IMR-90 (cell line): ENCODE results near the gene ECM1. TPM values are rescaled to one million over a fixed set of nuclear protein-coding genes. Genes with fewer than 3 reads are reported as not detected.

Experiments
- ATAC-seq: fragments of 200-7000 bp; cut with Tn5 transposase; 2 replicates; pipeline ENCODE4 v1.9.1; 2020; ENCODE audit warnings: low read depth, mild to moderate bottlenecking, moderate library complexity
- BruUV-seq: library from RNA; stranded (reverse); fragments of 400-500 nt; replicated peaks from 2 replicates; lab custom pipeline; 2021; lab: Mats Ljungman, UMichigan
- CTCF ChIA-PET: fragments of 300-600 bp; formaldehyde crosslinking; extraction: SDS; loops from one replicate; lab custom pipeline; 2021; ENCODE audit warnings: antibody characterized with exemption; lab: Yijun Ruan, JAX
- POLR2A ChIA-PET: fragments of 300-600 bp; sonication (Branson Sonifier 250); formaldehyde crosslinking; loops from one replicate; lab custom pipeline; 2022; ENCODE audit warnings: antibody characterized with exemption; ENCODE audit not compliant: unreplicated experiment; lab: Charles Lee
- DNase-seq: peaks from one replicate; pipeline ENCODE4 v3.0.0; 2013
- H2AFZ ChIP-seq: replicated peaks from 2 replicates; pipeline ENCODE3; 2013; ENCODE audit warnings: low read length, mild to moderate bottlenecking; ENCODE audit not compliant: poor library complexity
- H2AK5ac ChIP-seq: 2 replicates; pipeline ENCODE4 v1.6.1; 2013; ENCODE audit warnings: low read depth, low read length, inconsistent platforms
- H2AK9ac ChIP-seq: replicated peaks from 2 replicates; pipeline ENCODE3; 2013; ENCODE audit warnings: mild to moderate bottlenecking, low read depth, low read length, moderate library complexity; ENCODE audit not compliant: poor library complexity
- H2BK120ac ChIP-seq: 2 replicates; pipeline ENCODE4 v1.6.1; 2013; ENCODE audit warnings: low read depth, low read length, inconsistent platforms
- H2BK15ac ChIP-seq: 3 replicates; pipeline ENCODE4 v1.6.1; 2013; ENCODE audit warnings: low read depth, low read length, inconsistent platforms
- H2BK20ac ChIP-seq: 2 replicates; pipeline ENCODE4 v1.6.1; 2013; ENCODE audit warnings: low read depth, mild to moderate bottlenecking, inconsistent platforms, low read length, moderate library complexity
- H2BK5ac ChIP-seq: 2 replicates; pipeline ENCODE4 v1.6.1; 2013; ENCODE audit warnings: mild to moderate bottlenecking, low read depth, low read length, inconsistent platforms; ENCODE audit not compliant: poor library complexity, severe bottlenecking
- H3K14ac ChIP-seq: replicated peaks from 2 replicates; pipeline ENCODE4 v1.6.1; 2013; ENCODE audit warnings: low read depth, low read length, inconsistent platforms
- H3K18ac ChIP-seq: 2 replicates; pipeline ENCODE4 v1.6.1; 2013; ENCODE audit warnings: low read depth, low read length, control low read depth
- H3K23ac ChIP-seq: 2 replicates; pipeline ENCODE4 v1.6.1; 2013; ENCODE audit warnings: low read depth, low read length, inconsistent platforms
- H3K27ac ChIP-seq: 2 replicates; pipeline ENCODE4 v1.5.1; 2013; ENCODE audit warnings: mild to moderate bottlenecking, control low read depth, low read length; ENCODE audit not compliant: insufficient read depth
- H3K27me3 ChIP-seq: 2 replicates; pipeline ENCODE4 v1.6.1; 2013; ENCODE audit warnings: low read length; ENCODE audit not compliant: control insufficient read depth, insufficient read depth
- H3K36me3 ChIP-seq: 2 replicates; pipeline ENCODE4 v1.6.1; 2013; ENCODE audit warnings: low read length, mixed read lengths; ENCODE audit not compliant: control insufficient read depth, insufficient read depth
- H3K4ac ChIP-seq: 2 replicates; pipeline ENCODE4 v1.6.1; 2013; ENCODE audit warnings: low read depth, low read length, inconsistent platforms
- H3K4me1 ChIP-seq: 2 replicates; pipeline ENCODE4 v1.6.1; 2013; ENCODE audit warnings: low read length, mixed read lengths; ENCODE audit not compliant: control insufficient read depth, insufficient read depth
- H3K4me2 ChIP-seq: 2 replicates; pipeline ENCODE4 v1.6.1; 2013; ENCODE audit warnings: low read depth, mild to moderate bottlenecking, control low read depth, low read length, moderate library complexity
- H3K4me3 ChIP-seq: 2 replicates; pipeline ENCODE4 v1.5.1; 2013; ENCODE audit warnings: low read depth, mild to moderate bottlenecking, control low read depth, low read length, moderate library complexity; ENCODE audit not compliant: insufficient read depth
- H3K56ac ChIP-seq: 2 replicates; pipeline ENCODE4 v1.6.1; 2013; ENCODE audit warnings: low read length, inconsistent platforms; ENCODE audit not compliant: insufficient read depth; ENCODE audit errors: extremely low read depth
- H3K79me1 ChIP-seq, 2 experiments: 2 replicates each; pipeline ENCODE4 v1.6.1; 2013; ENCODE audit warnings: low read length in 2 of 2, inconsistent platforms in 1 of 2, low read depth in 1 of 2
- H3K9ac ChIP-seq: 2 replicates; pipeline ENCODE4 v1.6.1; 2013; ENCODE audit warnings: low read depth, low read length, control low read depth
- H3K9me1 ChIP-seq: 2 replicates; pipeline ENCODE4 v1.6.1; 2013; ENCODE audit warnings: low read length, inconsistent platforms; ENCODE audit not compliant: insufficient read depth
- H3K9me3 ChIP-seq: 2 replicates; pipeline ENCODE4 v1.6.1; 2013; ENCODE audit warnings: low read length; ENCODE audit not compliant: control insufficient read depth, insufficient read depth
- H4K20me1 ChIP-seq: 2 replicates; pipeline ENCODE4 v1.6.1; 2013; ENCODE audit warnings: low read length, inconsistent platforms; ENCODE audit not compliant: insufficient read depth
- H4K5ac ChIP-seq: 2 replicates; pipeline ENCODE4 v1.6.1; 2013; ENCODE audit warnings: mild to moderate bottlenecking, low read depth, low read length, control low read depth
- H4K8ac ChIP-seq, 2 experiments: 2 replicates each; pipeline ENCODE4 v1.6.1; 2013; ENCODE audit warnings: low read depth in 2 of 2, low read length in 2 of 2, control low read depth in 1 of 2, inconsistent platforms in 1 of 2
- H4K91ac ChIP-seq: 2 replicates; pipeline ENCODE4 v1.6.1; 2013; ENCODE audit warnings: low read depth, low read length, inconsistent platforms; ENCODE audit not compliant: insufficient read depth
- BHLHE40 ChIP-seq: fragments of 150-350 bp; IDR thresholded peaks from 2 replicates; pipeline ENCODE4 v1.6.1; 2016; ENCODE audit warnings: mild to moderate bottlenecking, low read depth, low read length
- CEBPB ChIP-seq: IDR thresholded peaks from 2 replicates; pipeline ENCODE4 v1.6.1; 2012; ENCODE audit warnings: low read depth, low read length, improper control_type of control experiment
- CHD1 ChIP-seq: IDR thresholded peaks from 2 replicates; pipeline ENCODE4 v1.6.1; 2012; ENCODE audit warnings: low read depth, low read length, improper control_type of control experiment
- CTCF ChIP-seq: conservative IDR thresholded peaks from 2 replicates; pipeline ENCODE4 v1.5.1; 2012; ENCODE audit warnings: mild to moderate bottlenecking, low read depth, low read length, improper control_type of control experiment
- ELK1 ChIP-seq: fragments of 150-350 bp; IDR thresholded peaks from 2 replicates; pipeline ENCODE4 v1.6.1; 2016; ENCODE audit warnings: low read depth, mild to moderate bottlenecking, low read length, moderate library complexity, borderline replicate concordance
- FOS ChIP-seq: fragments of 150-350 bp; IDR thresholded peaks from 2 replicates; pipeline ENCODE4 v1.6.1; 2016; ENCODE audit warnings: low read depth, low read length
- MAFK ChIP-seq: IDR thresholded peaks from 2 replicates; pipeline ENCODE4 v1.6.1; 2012; ENCODE audit warnings: low read depth, low read length, improper control_type of control experiment
- MAZ ChIP-seq: IDR thresholded peaks from 2 replicates; pipeline ENCODE4 v1.6.1; 2012; ENCODE audit warnings: low read depth, mild to moderate bottlenecking, low read length, improper control_type of control experiment, moderate library complexity, borderline replicate concordance
- MXI1 ChIP-seq: IDR thresholded peaks from 2 replicates; pipeline ENCODE4 v1.6.1; 2012; ENCODE audit warnings: low read depth, mild to moderate bottlenecking, low read length, moderate library complexity, borderline replicate concordance
- NFE2L2 ChIP-seq: fragments of 150-350 bp; IDR thresholded peaks from 2 replicates; pipeline ENCODE4 v1.6.1; 2016; ENCODE audit warnings: low read depth, mild to moderate bottlenecking, low read length
- POLR2A ChIP-seq: IDR thresholded peaks from 2 replicates; pipeline ENCODE4 v1.6.1; 2012; ENCODE audit warnings: mild to moderate bottlenecking, low read depth, low read length
- RAD21 ChIP-seq: IDR thresholded peaks from 2 replicates; pipeline ENCODE4 v1.6.1; 2012; ENCODE audit warnings: low read length, improper control_type of control experiment
- RCOR1 ChIP-seq: IDR thresholded peaks from 2 replicates; pipeline ENCODE4 v1.6.1; 2012; ENCODE audit warnings: mild to moderate bottlenecking, low read length, improper control_type of control experiment; ENCODE audit not compliant: insufficient replicate concordance
- RFX5 ChIP-seq: IDR thresholded peaks from 2 replicates; pipeline ENCODE4 v1.8.0; 2012; ENCODE audit warnings: low read depth, mild to moderate bottlenecking, low read length, moderate library complexity
- USF2 ChIP-seq: fragments of 150-350 bp; IDR thresholded peaks from 2 replicates; pipeline ENCODE4 v1.6.1; 2017; ENCODE audit warnings: mild to moderate bottlenecking, antibody characterized with exemption, low read length, low read depth
- WGBS, 2 experiments: methylation state at CpG; one replicate each; pipeline versions ENCODE4 v1.1.5 to v1.1.7; 2013; ENCODE audit warnings: missing lambda C conversion rate in 2 of 2; ENCODE audit not compliant: insufficient read length in 1 of 2; ENCODE audit errors: extremely low coverage in 2 of 2; 5-methylcytosine and 5-hydroxymethylcytosine counted together
- dilution Hi-C: fragments of 300-500 bp; cut with HindIII; formaldehyde crosslinking; loops from one replicate; pipeline ENCODE4 v1.14.3; 2018; ENCODE audit warnings: low sequenced_read_pairs; ENCODE audit not compliant: unreplicated experiment
- in situ Hi-C: fragments of 300-500 bp; cut with MboI; formaldehyde crosslinking; loops from 3 replicates; pipeline ENCODE4 v1.14.3; 2019; ENCODE audit warnings: low sequenced_read_pairs, inconsistent platforms, mixed read lengths
- intact Hi-C: fragments of 100-400 bp; cut with micrococcal nuclease; formaldehyde crosslinking; loops from 2 replicates; pipeline ENCODE4 v1.10.0; 2022
- polyA plus RNA-seq, 3 experiments: library from polyadenylated mRNA; depleted of rRNA; stranded (reverse); fragments of >200 nt; gene quantifications; 2 replicates each; pipeline ENCODE4 v1.2.3, GENCODE V29; 2012; ENCODE audit warnings: low replicate concordance in 1 of 3
- total RNA-seq: library from RNA; depleted of rRNA; stranded (reverse); fragments of >200 nt; gene quantifications from 2 replicates; pipeline ENCODE4 v1.2.3, GENCODE V29; 2012

Gene ECM1
- total and polyA plus RNA-seq, 2 of the 4 experiments (the other 2 are of a cell fraction): 20.1 to 230 TPM

GRCh38 chr1:150516050-150516591, 8.2 kb downstream of the ECM1 start:
- Histone ChIP-seq H2AFZ (peak overlapping the region; percentile 81), H3K9ac (peak overlapping the region; percentile 45), H2BK20ac (no peak overlapping the region), H3K27ac (peak overlapping the region; percentile 30; the same call in 1 of the 2 replicates), H2AK5ac (peak overlapping the region; percentile 40; the same call in 1 of the 2 replicates), H3K79me1 (peaks cover 0 to 35% of the 10 kb centered on the region in 2 experiments; a peak in 3 of 4 replicates), H4K5ac (no peak overlapping the region), H3K4me2 (peak overlapping the region; percentile 86), H4K20me1 (no peaks in the 10 kb centered on the region), H3K4ac (peak overlapping the region; percentile 39; the same call in 1 of the 2 replicates), H2BK5ac (no peak overlapping the region), H3K9me3 (no peaks in the 10 kb centered on the region), H3K14ac (peak overlapping the region; percentile 42), H3K18ac (no peak overlapping the region), H2BK15ac (no peak overlapping the region), H3K23ac (peak overlapping the region; percentile 80), H3K4me3 (peak overlapping the region; percentile 48), H3K36me3 (peaks cover 19% of the 10 kb centered on the region), H4K91ac (no peak overlapping the region), H3K4me1 (peaks cover 6% of the 10 kb centered on the region), H2BK120ac (no peak overlapping the region), H4K8ac (peak overlapping the region; percentile 55 to 72; a peak in 2 of 4 replicates), H3K9me1 (peaks cover 17% of the 10 kb centered on the region), H2AK9ac (no peak overlapping the region), H3K27me3 (no peaks in the 10 kb centered on the region), H3K56ac (peak overlapping the region; percentile 14; the same call in 1 of the 2 replicates)
- in situ Hi-C loops: no loop called here
- dilution Hi-C loops: no loop called here
- no TSS peak for BruUV-seq
- POLR2A ChIA-PET: interaction anchor here (1.7 kb wide), 1 partner anchor 260 kb away, joined by 5 read pairs; no protein-coding TSS in a partner anchor
- ATAC-seq: no peak; the same call in 1 of the 2 replicates
- WGBS, 2 experiments: no CpG with 5 or more reads among the region's 19 CpGs
- intact Hi-C loops: loop anchor here (5.0 kb wide), 1 partner anchor 194 kb away; the partner anchor contains the start of gene PRPF3
- CTCF ChIA-PET: interaction anchor here (0.6 to 3.0 kb wide), 4 partner anchors 12 to 353 kb away, joined by 3 to 13 read pairs (median 8); no protein-coding TSS in a partner anchor
- no peak for DNase-seq
- TF ChIP-seq CHD1: no peak
- no peak for TF ChIP-seq CEBPB
- no peak for TF ChIP-seq USF2
- TF ChIP-seq MAFK: no peak
- TF ChIP-seq CTCF: no peak
- no peak for TF ChIP-seq POLR2A
- TF ChIP-seq BHLHE40: no peak
- TF ChIP-seq RCOR1: no peak
- no peak for TF ChIP-seq MXI1
- TF ChIP-seq MAZ: no peak
- no peak for TF ChIP-seq ELK1
- TF ChIP-seq RAD21: no peak
- no peak for TF ChIP-seq RFX5
- no peak for TF ChIP-seq NFE2L2
- TF ChIP-seq FOS: no peak
